HS-5 (cell line): ENCODE data around the gene ADAM22.

Experiments used
- DNase-seq: peaks from one replicate; pipeline ENCODE4 v3.0.0-alpha.2; 2012; ENCODE audit warnings: low read depth

The ADAM22 gene

GRCh38 chr7:88041583-88041982, 107.5 kb downstream of the ADAM22 start:
- DNase-seq, result no peak

GRCh38 chr7:88042157-88042556, 108.1 kb downstream of the ADAM22 start:
- DNase-seq, result no peak

- DNase-seq, result no peak
These were observed 108.8 kb downstream of the ADAM22 start for GRCh38 chr7:88042803-88043202.

GRCh38 chr7:88044069-88044468, 110.0 kb downstream of the ADAM22 start:
- DNase-seq, result no peak

- DNase-seq, result no peak
These were observed 113.0 kb downstream of the ADAM22 start for GRCh38 chr7:88046839-88047573.

GRCh38 chr7:88057655-88058054, 123.6 kb downstream of the ADAM22 start:
- DNase-seq, result no peak

- no peak for DNase-seq
These were observed 128.2 kb downstream of the ADAM22 start for GRCh38 chr7:88062238-88062637.

GRCh38 chr7:88069093-88069492, 135.0 kb downstream of the ADAM22 start:
- no peak for DNase-seq

- DNase-seq, result no peak
These were observed 138.1 kb downstream of the ADAM22 start for GRCh38 chr7:88071994-88072714.

- no peak for DNase-seq
These were observed 138.6 kb downstream of the ADAM22 start for GRCh38 chr7:88072715-88073055.

GRCh38 chr7:88073626-88074025, 139.6 kb downstream of the ADAM22 start:
- no peak for DNase-seq

- DNase-seq, result no peak
These were observed 141.2 kb downstream of the ADAM22 start for GRCh38 chr7:88075216-88075615.

GRCh38 chr7:88083883-88084282, 149.8 kb downstream of the ADAM22 start:
- DNase-seq, result no peak

GRCh38 chr7:88089561-88089960, 155.5 kb downstream of the ADAM22 start:
- no peak for DNase-seq

GRCh38 chr7:88090240-88090639, 156.2 kb downstream of the ADAM22 start:
- DNase-seq, result no peak

GRCh38 chr7:88090671-88091070, 156.6 kb downstream of the ADAM22 start:
- no peak for DNase-seq

GRCh38 chr7:88091988-88092675, 158.1 kb downstream of the ADAM22 start:
- DNase-seq, result no peak

- DNase-seq, result no peak
These were observed 158.6 kb downstream of the ADAM22 start for GRCh38 chr7:88092676-88092999.

GRCh38 chr7:88101769-88102168, 167.7 kb downstream of the ADAM22 start:
- DNase-seq, result no peak

GRCh38 chr7:88102675-88103074, 168.6 kb downstream of the ADAM22 start:
- no peak for DNase-seq

GRCh38 chr7:88104732-88105131, 170.7 kb downstream of the ADAM22 start:
- DNase-seq, result no peak

- DNase-seq, result no peak
These were observed 171.2 kb downstream of the ADAM22 start for GRCh38 chr7:88105231-88105630.

- DNase-seq, result no peak
These were observed 172.4 kb downstream of the ADAM22 start for GRCh38 chr7:88106434-88106833.
